Karpas-422 (cell line): ENCODE measurements around the gene SH3PXD2B. TPM values are rescaled to one million over a fixed set of nuclear protein-coding genes. Genes with fewer than 3 reads are reported as not detected.
"Not testable (repeated sequence)": the region's sequence is repeated elsewhere in the genome, so short reads cannot be mapped to it uniquely, and the experiment has no call there.

ENCODE experiments used
- DNase-seq: peaks from one replicate; pipeline ENCODE4 v3.0.0-alpha.2; 2015
- H2AFZ ChIP-seq: fragments of 200-600 bp; sonication (generic); 2 replicates; pipeline ENCODE4 v1.6.1; 2014; ENCODE audit warnings: antibody characterized with exemption, low read length, mixed read lengths
- H3K27ac ChIP-seq: fragments of 200-600 bp; sonication (generic); 2 replicates; pipeline ENCODE4 v1.5.1; 2014; ENCODE audit warnings: mild to moderate bottlenecking, low read length, moderate library complexity
- H3K27me3 ChIP-seq: fragments of 200-600 bp; sonication (generic); 2 replicates; pipeline ENCODE4 v1.6.1; 2014; ENCODE audit warnings: low read length, mixed read lengths
- H3K36me3 ChIP-seq: fragments of 200-600 bp; sonication (generic); 2 replicates; pipeline ENCODE4 v1.6.1; 2014; ENCODE audit warnings: low read length, mixed read lengths; ENCODE audit not compliant: insufficient read depth
- H3K4me1 ChIP-seq: fragments of 200-600 bp; sonication (generic); 2 replicates; pipeline ENCODE4 v1.6.1; 2014; ENCODE audit warnings: mild to moderate bottlenecking, low read length, mixed read lengths
- H3K4me2 ChIP-seq: fragments of 200-600 bp; sonication (generic); 2 replicates; pipeline ENCODE4 v1.6.1; 2014; ENCODE audit warnings: low read length, low read depth, mild to moderate bottlenecking; ENCODE audit not compliant: poor library complexity, severe bottlenecking
- H3K4me3 ChIP-seq: fragments of 200-600 bp; sonication (generic); 2 replicates; pipeline ENCODE4 v1.5.1; 2014; ENCODE audit warnings: mild to moderate bottlenecking, antibody characterized with exemption, low read length, mixed read lengths
- H3K79me2 ChIP-seq: fragments of 200-600 bp; sonication (generic); 2 replicates; pipeline ENCODE4 v1.6.1; 2014; ENCODE audit warnings: mild to moderate bottlenecking, low read length, mixed read lengths
- H3K9ac ChIP-seq: fragments of 200-600 bp; sonication (generic); 2 replicates; pipeline ENCODE4 v1.6.0; 2014; ENCODE audit warnings: low read length
- H3K9me2 ChIP-seq: fragments of 200-600 bp; sonication (generic), shearing (Covaris generic); replicated peaks from 2 replicates; pipeline ENCODE4 v1.6.0; 2014; ENCODE audit warnings: mild to moderate bottlenecking, low read length, moderate library complexity; ENCODE audit not compliant: insufficient read depth
- H3K9me3 ChIP-seq: fragments of 300-700, 200-600 bp; sonication (generic); 2 replicates; pipeline ENCODE4 v1.6.1; 2014; ENCODE audit warnings: low read length, mixed read lengths
- H4K20me1 ChIP-seq: fragments of 200-600 bp; sonication (generic); 2 replicates; pipeline ENCODE4 v1.6.1; 2014; ENCODE audit warnings: mild to moderate bottlenecking, antibody characterized with exemption, low read length, low read depth; ENCODE audit not compliant: insufficient read depth
- total RNA-seq: library from RNA; depleted of rRNA; stranded (reverse); fragments of >200 nt; shearing (Covaris generic); gene quantifications from 2 replicates; pipeline ENCODE4 v1.2.3, GENCODE V29; 2014; ENCODE audit warnings: low replicate concordance

Gene SH3PXD2B
- total RNA-seq, 1 experiment from 2014 or later, result 0.15 TPM

GRCh38 chr5:172482156-172483020 is 28.1 kb upstream of the SH3PXD2B start:
- no peak overlapping the region for H2AFZ ChIP-seq
- H3K9ac ChIP-seq, result no peak overlapping the region
- H3K27me3 ChIP-seq, result no peaks in the 10 kb centered on the region
- H3K4me2 ChIP-seq, result no peak overlapping the region
- no peak for DNase-seq
- H3K9me2 ChIP-seq, result no peaks in the 10 kb centered on the region
- H3K4me1 ChIP-seq, result no peaks in the 10 kb centered on the region
- H4K20me1 ChIP-seq, result no peaks in the 10 kb centered on the region
- H3K36me3 ChIP-seq, result no peaks in the 10 kb centered on the region
- H3K9me3 ChIP-seq, result no peaks in the 10 kb centered on the region
- no peaks in the 10 kb centered on the region for H3K79me2 ChIP-seq
- H3K4me3 ChIP-seq, result no peak overlapping the region
- H3K27ac ChIP-seq, result no peak overlapping the region

- no peaks in the 10 kb centered on the region for H3K4me1 ChIP-seq
- no peaks in the 10 kb centered on the region for H3K9me2 ChIP-seq
- no peaks in the 10 kb centered on the region for H3K36me3 ChIP-seq
- no peak overlapping the region for H3K4me2 ChIP-seq
- H3K4me3 ChIP-seq, result no peak overlapping the region
- H2AFZ ChIP-seq, result no peak overlapping the region
- no peak for DNase-seq
- no peak overlapping the region for H3K9ac ChIP-seq
- H3K79me2 ChIP-seq, result no peaks in the 10 kb centered on the region
- no peaks in the 10 kb centered on the region for H4K20me1 ChIP-seq
- H3K9me3 ChIP-seq, result no peaks in the 10 kb centered on the region
- H3K27me3 ChIP-seq, result no peaks in the 10 kb centered on the region
- H3K27ac ChIP-seq, result no peak overlapping the region
Observed at GRCh38 chr5:172481011-172481800, 26.9 kb upstream of the SH3PXD2B start.

- Histone ChIP-seq H3K79me2 (no peaks in the 10 kb centered on the region), H3K4me3 (no peak overlapping the region), H2AFZ (no peak overlapping the region), H3K9ac (no peak overlapping the region), H3K9me3 (no peaks in the 10 kb centered on the region), H3K9me2 (no peaks in the 10 kb centered on the region), H3K4me1 (no peaks in the 10 kb centered on the region), H4K20me1 (no peaks in the 10 kb centered on the region), H3K27me3 (no peaks in the 10 kb centered on the region), H3K4me2 (no peak overlapping the region), H3K27ac (no peak overlapping the region), H3K36me3 (no peaks in the 10 kb centered on the region)
- no peak for DNase-seq
Observed at GRCh38 chr5:172479784-172480115, 25.4 kb upstream of the SH3PXD2B start.

GRCh38 chr5:172479034-172479783 is 24.9 kb upstream of the SH3PXD2B start:
- H2AFZ ChIP-seq, result no peak overlapping the region
- no peak overlapping the region for H3K4me3 ChIP-seq
- no peak overlapping the region for H3K4me2 ChIP-seq
- no peaks in the 10 kb centered on the region for H4K20me1 ChIP-seq
- no peaks in the 10 kb centered on the region for H3K36me3 ChIP-seq
- no peaks in the 10 kb centered on the region for H3K9me3 ChIP-seq
- no peak overlapping the region for H3K9ac ChIP-seq
- no peaks in the 10 kb centered on the region for H3K9me2 ChIP-seq
- no peaks in the 10 kb centered on the region for H3K4me1 ChIP-seq
- peak; percentile 93 for DNase-seq
- no peaks in the 10 kb centered on the region for H3K27me3 ChIP-seq
- no peaks in the 10 kb centered on the region for H3K79me2 ChIP-seq
- no peak overlapping the region for H3K27ac ChIP-seq

- not testable (repeated sequence) for H3K9ac ChIP-seq, H3K9me2 ChIP-seq, H3K4me2 ChIP-seq, H3K9me3 ChIP-seq, H3K36me3 ChIP-seq, H3K79me2 ChIP-seq, H3K4me1 ChIP-seq, DNase-seq, H3K4me3 ChIP-seq, H4K20me1 ChIP-seq, H2AFZ ChIP-seq, H3K27ac ChIP-seq, H3K27me3 ChIP-seq
Observed at GRCh38 chr5:172478695-172479033, 24.3 kb upstream of the SH3PXD2B start.

GRCh38 chr5:172478256-172478655 is 23.9 kb upstream of the SH3PXD2B start:
- Histone ChIP-seq H3K4me2 (no peak overlapping the region), H3K9ac (no peak overlapping the region), H2AFZ (no peak overlapping the region), H4K20me1 (no peaks in the 10 kb centered on the region), H3K9me3 (no peaks in the 10 kb centered on the region), H3K27me3 (no peaks in the 10 kb centered on the region), H3K79me2 (no peaks in the 10 kb centered on the region), H3K36me3 (no peaks in the 10 kb centered on the region), H3K4me1 (no peaks in the 10 kb centered on the region), H3K4me3 (no peak overlapping the region), H3K27ac (no peak overlapping the region), H3K9me2 (no peaks in the 10 kb centered on the region)
- DNase-seq, result no peak

- H3K36me3 ChIP-seq, result no peaks in the 10 kb centered on the region
- no peaks in the 10 kb centered on the region for H3K27me3 ChIP-seq
- no peak overlapping the region for H3K27ac ChIP-seq
- no peak overlapping the region for H3K4me2 ChIP-seq
- no peak overlapping the region for H3K9ac ChIP-seq
- no peaks in the 10 kb centered on the region for H3K9me3 ChIP-seq
- no peaks in the 10 kb centered on the region for H3K4me1 ChIP-seq
- H4K20me1 ChIP-seq, result no peaks in the 10 kb centered on the region
- H2AFZ ChIP-seq, result no peak overlapping the region
- no peaks in the 10 kb centered on the region for H3K79me2 ChIP-seq
- no peak for DNase-seq
- no peak overlapping the region for H3K4me3 ChIP-seq
- H3K9me2 ChIP-seq, result no peaks in the 10 kb centered on the region
Observed at GRCh38 chr5:172477466-172477865, 23.1 kb upstream of the SH3PXD2B start.

GRCh38 chr5:172474293-172474692 is 20.0 kb upstream of the SH3PXD2B start:
- Histone ChIP-seq H3K79me2 (no peaks in the 10 kb centered on the region), H3K9me3 (no peaks in the 10 kb centered on the region), H4K20me1 (no peaks in the 10 kb centered on the region), H3K36me3 (no peaks in the 10 kb centered on the region), H2AFZ (no peak overlapping the region), H3K4me1 (no peaks in the 10 kb centered on the region), H3K4me3 (no peak overlapping the region), H3K4me2 (no peak overlapping the region), H3K27ac (no peak overlapping the region), H3K9ac (no peak overlapping the region), H3K9me2 (no peaks in the 10 kb centered on the region), H3K27me3 (no peaks in the 10 kb centered on the region)
- no peak for DNase-seq
